ENCODE measurements around the gene DRAXIN. TPM values are rescaled to one million over a fixed set of nuclear protein-coding genes. Genes with fewer than 3 reads are reported as not detected.
A peak's percentile ranks its signal among the peaks of the same experiment; 100 is the strongest.

DRAXIN gene
- total RNA-seq, 1 donor from 2014 or later: not detected

DNA sequence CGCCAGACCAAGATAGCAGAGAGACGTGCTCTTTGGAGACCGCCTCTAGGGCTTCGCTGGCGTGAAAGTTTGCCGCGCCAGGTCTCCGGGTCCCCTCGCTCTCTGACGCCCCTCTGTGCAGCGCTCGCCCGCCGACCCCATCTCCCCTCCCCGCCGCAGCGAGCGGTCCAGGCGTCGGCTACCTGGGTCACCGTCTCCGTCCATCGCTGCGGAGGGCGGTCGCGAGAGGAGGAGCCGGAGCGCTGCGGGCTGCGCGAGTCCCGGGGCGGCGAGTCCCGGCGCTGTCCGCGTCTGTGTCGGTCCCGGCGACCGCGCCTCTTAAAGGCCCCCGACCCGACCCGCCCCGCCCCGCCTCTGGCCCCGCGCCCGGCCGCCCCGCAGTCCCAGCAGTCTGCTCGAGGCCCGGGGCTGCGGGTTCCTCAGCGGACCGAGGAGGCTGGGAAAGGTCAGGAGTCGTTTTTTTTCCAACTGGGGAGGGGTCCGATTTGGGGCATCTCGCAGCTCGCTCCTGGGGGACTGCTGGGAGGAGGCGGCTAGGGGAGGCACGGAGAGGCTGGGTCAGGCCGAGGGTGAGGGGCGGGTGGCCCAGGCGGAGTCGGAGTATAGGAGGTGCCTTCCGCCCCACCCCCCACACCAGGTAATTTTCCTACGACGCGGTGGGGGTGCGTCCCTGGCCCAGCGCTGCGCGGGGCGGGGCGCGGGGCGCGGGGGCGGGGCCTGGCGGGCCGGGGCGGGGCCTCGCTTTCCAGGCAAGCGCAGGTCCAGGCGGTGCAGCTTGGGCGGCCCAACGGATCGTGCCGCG is 37.2 kb upstream of the DRAXIN start, which contains the start of the genes FBXO2 and FBXO44:
Gene FBXO2, minus strand, starts transcription at position 293 of the 802 bp plus-strand sequence. Its CDS starts 89 bp downstream, at position 204.
Gene FBXO44, plus strand, starts transcription at position 741 of the 802 bp plus-strand sequence. CDS start 959 bp downstream, outside the sequence.
- intact Hi-C loops (cut with DNase I): loop anchor here (5.0 kb wide), 1 partner anchor 68 kb away; no protein-coding TSS in a partner anchor
- DNase-seq (ENCODE audit: low spot score) (peak; percentile 80), ATAC-seq (peak; percentile 53)

DNA sequence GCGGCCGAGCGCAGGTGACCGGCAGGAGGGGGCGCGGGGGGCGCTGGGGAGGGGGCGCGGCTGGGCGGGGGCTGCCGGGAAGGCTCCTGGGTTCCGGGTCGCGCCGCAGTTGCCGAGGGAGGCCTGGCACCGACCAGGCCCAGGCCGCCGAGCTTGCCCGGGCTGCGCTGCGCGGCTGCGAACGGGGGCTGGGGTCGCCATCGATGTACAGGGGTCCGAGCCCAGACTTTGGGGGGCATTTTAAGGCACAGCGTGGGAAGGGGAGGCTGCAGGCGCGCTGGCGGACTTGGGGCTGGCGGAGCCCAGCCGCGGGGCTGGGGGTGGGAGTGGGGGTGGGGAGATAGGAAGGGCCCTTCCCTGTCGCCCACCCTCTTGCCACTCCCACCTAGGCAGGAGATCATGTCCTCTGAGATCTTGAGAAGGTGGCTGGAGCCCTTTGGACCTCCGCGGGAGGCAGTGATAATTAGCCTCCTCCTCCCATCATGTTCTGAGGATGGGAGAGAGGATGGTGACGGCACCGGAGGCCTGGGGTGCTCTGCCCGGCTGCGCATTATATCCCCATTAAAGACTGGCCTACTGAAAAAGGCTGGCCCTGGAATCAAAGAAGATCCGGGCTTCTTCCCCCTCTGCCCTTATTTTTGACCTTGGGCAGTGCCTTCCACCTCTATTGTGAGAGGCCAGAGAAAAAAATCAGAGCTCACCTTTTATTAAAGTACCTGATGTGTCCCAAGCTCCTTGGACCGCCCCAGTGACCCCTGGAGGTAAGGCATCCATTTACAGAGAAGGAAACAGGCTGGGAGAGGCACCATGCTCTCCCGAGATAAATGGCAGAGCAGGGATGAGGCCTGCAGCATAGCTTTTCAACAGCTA is 36.3 kb upstream of the DRAXIN start:
- DNase-seq (ENCODE audit: low spot score) (no peak), ATAC-seq (no peak)
- intact Hi-C loops (cut with DNase I): loop anchor here (5.0 kb wide), 1 partner anchor 67 kb away; no protein-coding TSS in a partner anchor

DNA sequence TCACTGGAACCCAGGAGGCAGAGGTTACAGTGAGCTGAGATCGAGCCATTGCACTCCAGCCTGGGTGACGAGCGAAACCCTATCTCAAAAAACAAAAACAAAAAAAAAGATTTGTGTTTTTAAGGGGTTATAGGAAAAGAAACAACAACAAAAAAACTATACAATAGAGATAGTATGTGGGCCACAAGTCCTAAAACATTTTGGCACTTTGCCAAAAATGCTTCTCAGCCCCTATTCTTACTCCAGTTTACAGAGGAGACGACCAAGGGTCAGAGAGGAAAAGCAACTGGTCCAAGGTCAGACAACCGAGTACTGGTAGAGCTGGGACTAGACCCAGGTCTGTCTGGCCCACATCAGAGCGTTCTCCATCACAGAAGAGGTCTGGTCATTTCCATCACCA is 33.9 kb upstream of the DRAXIN start:
- ATAC-seq (no peak), DNase-seq (ENCODE audit: low spot score) (no peak)
- intact Hi-C loops (cut with DNase I): no loop called here

DNA sequence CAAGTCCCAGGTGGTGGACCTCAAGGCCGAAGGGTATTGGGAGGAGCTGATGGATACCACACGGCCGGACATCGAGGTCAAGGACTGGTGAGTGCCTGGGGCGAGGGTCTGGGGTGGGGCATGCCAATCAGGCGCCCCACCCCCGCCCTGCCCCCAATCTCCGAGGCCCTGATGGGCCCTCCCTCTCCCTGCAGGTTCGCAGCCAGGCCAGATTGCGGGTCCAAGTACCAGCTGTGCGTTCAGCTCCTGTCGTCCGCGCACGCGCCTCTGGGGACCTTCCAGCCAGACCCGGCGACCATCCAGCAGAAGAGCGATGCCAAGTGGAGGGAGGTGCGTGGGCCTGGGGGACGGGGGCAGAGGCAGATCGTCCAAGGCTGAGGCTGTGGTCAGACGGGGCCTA is 33.0 kb upstream of the DRAXIN start:
- intact Hi-C loops (cut with DNase I): no loop called here
- no peak for ATAC-seq

DNA sequence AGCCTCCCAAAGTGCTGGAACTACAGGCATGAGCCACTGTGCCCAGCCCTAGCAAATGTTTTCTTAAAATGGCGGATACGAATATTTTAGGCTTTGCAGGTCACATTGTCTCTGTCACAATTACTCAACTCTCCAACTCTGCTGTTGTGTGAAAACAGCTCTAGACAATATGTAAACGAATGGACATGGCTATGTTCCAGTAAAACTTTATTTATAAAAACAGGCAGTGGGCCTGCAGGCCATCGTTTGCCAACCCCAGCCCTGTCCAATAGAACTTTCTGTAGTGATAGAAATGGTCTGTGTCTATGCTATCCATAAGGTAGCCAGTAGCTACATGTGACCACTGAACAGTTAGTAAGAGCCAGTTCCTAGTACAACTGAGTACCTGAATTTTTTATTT is 31.8 kb upstream of the DRAXIN start:
- ATAC-seq (no peak), DNase-seq (ENCODE audit: low spot score) (no peak)
- intact Hi-C loops (cut with DNase I): no loop called here

More for the DNA sequence above, 33.0 kb upstream of the DRAXIN start:
- DNase-seq (ENCODE audit: low spot score): no peak

DNA sequence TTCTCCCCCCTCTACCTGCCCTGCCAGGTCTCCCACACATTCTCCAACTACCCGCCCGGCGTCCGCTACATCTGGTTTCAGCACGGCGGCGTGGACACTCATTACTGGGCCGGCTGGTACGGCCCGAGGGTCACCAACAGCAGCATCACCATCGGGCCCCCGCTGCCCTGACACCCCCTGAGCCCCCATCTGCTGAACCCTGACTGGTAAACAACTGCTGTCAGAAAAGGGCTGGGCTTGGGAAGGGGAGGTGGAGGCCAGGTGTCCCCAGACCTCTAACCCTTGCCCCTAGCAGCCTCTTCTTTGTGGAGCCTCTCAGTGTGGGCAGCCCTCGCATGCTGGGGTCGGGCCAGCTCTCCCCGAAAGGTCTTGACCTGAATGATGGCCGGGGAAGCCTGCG is 30.4 kb upstream of the DRAXIN start:
- intact Hi-C loops (cut with DNase I): no loop called here
- ATAC-seq (no peak), DNase-seq (ENCODE audit: low spot score) (no peak)

DNA sequence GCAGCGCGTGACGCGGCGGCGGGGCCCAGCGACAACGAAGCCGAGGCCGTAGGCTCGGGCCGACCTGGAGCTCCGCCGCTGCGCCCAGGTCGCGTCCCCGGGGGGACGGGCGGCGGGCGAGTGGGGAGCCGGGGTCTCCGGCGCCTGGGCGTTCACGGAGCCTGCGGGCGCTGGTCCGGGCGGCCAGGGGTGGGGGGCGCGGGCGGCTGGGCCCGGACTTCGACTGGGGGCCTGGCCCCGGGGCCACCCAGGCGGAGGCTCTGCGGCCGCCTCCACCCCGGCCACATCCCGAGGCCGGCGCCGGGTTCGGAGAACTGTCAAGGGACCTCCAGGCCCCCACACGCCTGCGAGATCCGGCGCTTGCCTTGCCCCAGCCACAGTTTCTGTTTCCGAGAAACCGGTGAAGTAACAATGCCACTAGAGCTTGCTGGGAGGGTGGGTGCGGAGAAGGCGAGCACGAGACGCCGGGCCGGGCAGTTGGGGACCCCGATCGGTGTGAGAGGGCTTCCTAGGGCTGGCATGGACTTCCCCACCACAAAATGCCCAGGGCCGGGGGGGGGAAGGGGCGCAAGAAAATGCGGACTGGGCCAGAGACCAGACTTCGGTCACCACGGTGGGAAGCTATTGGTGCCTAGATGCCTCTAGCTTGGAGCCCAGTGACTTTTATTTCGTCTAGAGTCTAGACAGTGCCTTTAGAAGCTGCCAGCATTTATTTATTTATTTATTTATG is 27.0 kb upstream of the DRAXIN start:
- intact Hi-C loops (cut with DNase I): no loop called here
- ATAC-seq (peak; percentile 59), DNase-seq (ENCODE audit: low spot score) (no peak)

DNA sequence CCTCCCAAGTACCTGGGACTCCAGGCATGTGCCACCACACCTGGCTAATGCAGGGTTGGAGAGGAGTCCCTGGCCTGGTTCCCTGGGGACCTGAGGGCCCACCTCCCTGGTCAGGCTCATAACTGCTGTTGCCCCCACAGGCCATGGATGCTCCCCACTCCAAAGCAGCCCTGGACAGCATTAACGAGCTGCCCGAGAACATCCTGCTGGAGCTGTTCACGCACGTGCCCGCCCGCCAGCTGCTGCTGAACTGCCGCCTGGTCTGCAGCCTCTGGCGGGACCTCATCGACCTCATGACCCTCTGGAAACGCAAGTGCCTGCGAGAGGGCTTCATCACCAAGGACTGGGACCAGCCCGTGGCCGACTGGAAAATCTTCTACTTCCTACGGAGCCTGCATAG is 23.0 kb upstream of the DRAXIN start:
- intact Hi-C loops (cut with DNase I): no loop called here
- no peak for DNase-seq (ENCODE audit: low spot score)
- no peak for ATAC-seq

DNA sequence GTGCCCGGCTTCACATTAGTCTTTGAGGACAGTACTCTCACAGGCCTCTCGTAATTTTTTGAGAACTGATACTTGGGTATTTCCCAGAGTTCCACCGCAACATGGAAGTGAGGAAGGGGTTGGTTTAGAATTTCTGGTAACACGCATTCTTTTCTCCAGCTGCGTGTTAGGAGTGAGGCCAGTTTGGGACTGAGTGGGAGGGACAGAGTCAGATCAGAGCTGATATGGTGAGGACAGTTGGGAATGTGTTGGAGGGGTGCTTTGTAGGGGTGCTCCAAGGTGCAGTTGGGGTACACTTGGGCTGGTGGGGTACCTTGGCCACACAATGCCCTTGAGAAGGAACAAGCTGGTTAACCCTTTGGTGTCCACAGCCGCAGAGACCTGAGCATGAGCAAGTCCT is 20.8 kb upstream of the DRAXIN start:
- no peak for DNase-seq (ENCODE audit: low spot score)
- intact Hi-C loops (cut with DNase I): no loop called here
- no peak for ATAC-seq

DNA sequence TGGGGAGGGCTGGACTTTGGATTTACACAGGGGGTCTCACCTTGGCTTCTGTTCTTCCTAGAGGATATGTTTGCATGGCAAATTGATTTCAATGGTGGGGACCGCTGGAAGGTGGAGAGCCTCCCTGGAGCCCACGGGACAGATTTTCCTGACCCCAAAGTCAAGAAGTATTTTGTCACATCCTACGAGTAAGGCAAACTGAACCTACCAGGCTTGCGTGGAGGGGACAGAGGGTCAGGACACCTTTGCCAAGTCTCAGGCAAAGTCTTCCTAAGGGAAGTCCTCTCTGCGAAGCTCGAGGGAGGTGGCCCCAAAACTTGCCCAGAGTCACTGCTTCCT is 20.3 kb upstream of the DRAXIN start:
- ATAC-seq (no peak), DNase-seq (ENCODE audit: low spot score) (no peak)
- intact Hi-C loops (cut with DNase I): no loop called here

DNA sequence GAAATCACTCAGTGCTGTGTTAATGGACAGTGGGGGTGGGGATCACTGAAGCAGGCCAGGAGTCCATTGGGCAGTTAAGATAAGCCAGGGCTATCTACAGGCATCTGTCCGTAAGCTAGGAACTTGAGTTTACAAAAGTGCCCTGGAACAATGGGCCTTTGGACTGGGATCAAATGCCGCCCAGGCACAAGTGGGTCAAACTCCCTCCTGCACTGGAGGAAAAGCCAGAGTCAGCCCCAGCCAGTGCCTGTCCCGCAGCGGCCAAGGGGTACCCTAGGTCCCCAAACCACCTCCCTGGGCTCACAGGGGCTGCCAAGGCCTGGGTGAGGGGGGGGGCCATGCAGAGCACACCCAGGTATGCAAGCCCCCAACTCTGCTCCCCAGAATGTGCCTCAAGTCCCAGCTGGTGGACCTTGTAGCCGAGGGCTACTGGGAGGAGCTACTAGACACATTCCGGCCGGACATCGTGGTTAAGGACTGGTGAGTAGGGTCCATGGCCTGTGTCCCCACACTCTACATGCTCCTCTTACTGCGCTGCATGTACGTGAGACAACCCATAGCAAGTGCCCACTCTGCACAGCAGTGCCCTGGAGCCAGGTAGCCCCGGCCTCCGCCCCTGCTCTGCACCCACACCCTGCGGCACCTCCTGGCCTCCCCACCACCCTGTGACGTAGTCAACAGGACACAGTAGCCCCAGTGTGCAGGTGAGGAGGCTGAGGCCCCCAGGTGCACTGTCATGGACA is 19.8 kb upstream of the DRAXIN start:
- intact Hi-C loops (cut with DNase I): no loop called here
- DNase-seq (ENCODE audit: low spot score) (no peak), ATAC-seq (no peak)

DNA sequence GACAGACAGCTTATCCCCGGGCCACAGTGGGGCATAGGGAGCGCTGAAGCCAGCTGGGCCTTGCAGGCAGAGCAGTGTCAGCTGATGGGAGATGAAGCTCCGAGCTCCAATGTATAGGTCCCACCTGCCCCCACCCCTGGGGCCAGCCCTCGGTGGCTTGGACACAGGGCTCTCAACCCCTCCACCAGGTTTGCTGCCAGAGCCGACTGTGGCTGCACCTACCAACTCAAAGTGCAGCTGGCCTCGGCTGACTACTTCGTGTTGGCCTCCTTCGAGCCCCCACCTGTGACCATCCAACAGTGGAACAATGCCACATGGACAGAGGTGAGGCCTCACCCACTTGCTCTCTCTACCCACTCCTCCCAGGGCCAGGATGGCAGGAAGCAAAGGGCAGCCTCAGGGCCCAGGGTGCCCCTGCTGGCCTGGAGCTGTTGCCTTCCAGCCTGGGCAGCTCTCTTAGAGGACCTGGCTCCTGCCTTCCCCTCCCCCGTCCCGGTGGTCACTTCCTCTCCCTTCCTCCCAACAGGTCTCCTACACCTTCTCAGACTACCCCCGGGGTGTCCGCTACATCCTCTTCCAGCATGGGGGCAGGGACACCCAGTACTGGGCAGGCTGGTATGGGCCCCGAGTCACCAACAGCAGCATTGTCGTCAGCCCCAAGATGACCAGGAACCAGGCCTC is 18.3 kb upstream of the DRAXIN start:
- intact Hi-C loops (cut with DNase I): no loop called here
- no peak for ATAC-seq
- no peak for DNase-seq (ENCODE audit: low spot score)

DNA sequence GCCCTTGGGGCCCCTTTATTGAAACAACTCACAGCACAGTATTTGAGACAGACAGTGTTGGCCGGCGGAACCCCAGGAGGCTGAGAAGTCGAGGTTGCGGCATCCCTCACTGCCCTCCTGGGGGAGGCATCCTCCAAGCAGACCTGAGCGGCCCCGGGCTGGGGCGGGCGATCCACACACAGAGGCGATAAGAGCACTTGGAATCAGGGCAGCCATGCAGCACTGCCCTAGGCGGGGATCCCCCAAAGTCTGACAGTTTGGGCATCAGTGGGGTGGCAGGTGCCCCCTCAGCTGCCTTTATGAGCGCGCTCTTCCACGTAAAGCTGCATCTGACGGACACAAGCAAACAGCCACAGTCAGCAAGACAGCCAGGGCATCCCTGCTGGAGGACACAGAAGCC is 17.0 kb upstream of the DRAXIN start:
- DNase-seq (ENCODE audit: low spot score) (no peak), ATAC-seq (no peak)
- intact Hi-C loops (cut with DNase I): no loop called here

DNA sequence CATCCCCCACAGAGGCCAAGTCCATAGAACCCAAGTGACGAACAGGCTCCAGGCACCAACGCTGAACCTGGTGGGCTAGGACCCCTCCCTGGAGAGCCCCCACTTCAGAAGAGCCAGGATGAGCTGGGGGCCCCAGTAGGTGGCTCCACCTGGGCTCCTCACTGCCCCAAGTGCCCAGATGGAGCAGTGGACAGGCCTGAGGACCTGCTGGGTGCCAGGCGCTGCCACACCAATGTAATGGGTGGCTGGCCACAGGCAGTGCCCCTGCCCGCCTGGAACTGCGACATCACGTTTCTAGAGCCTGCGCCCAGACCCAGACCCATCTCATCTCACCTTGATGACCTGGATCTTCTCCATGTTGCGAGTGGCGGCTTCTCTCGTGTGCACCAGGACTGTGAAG is 16.2 kb upstream of the DRAXIN start:
- intact Hi-C loops (cut with DNase I): no loop called here
- no peak for ATAC-seq

DNA sequence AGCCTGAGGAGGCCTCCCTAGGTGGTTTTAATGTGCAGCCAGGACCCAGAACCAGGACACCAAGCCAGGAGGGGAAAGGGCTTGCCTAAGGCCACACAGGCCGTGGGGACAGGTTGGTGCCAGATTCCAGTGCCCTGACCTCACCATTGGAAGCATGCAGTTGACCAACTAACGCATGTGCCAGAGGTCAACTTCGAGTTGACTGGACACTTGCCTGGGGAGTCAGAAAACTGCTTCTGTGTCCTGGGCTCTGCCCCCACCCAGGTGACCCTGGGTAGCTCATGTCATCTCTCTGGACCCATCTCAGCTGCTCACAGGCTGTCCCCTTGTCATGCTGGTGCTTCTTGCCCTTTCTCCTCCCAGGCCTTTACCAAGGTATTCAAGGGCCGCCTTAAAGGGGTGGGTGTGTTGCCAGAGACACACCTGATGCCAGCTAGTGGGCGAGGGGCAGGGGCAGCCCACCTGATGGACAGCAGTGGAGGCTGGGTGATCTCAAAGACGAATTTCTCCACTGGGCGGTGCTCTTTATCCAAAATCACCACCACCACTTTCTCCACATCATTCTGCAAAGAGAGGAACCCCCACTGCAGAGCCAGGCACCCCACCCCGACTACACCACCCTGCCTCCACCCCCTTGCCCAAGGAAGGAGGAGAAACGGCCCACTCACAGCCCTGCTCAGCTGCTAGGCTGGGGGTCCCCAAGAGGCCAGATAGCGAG is 15.0 kb upstream of the DRAXIN start:
- ATAC-seq: no peak
- no peak for DNase-seq (ENCODE audit: low spot score)
- intact Hi-C loops (cut with DNase I): no loop called here

More for the DNA sequence above, 16.2 kb upstream of the DRAXIN start:
- DNase-seq (ENCODE audit: low spot score): no peak

DNA sequence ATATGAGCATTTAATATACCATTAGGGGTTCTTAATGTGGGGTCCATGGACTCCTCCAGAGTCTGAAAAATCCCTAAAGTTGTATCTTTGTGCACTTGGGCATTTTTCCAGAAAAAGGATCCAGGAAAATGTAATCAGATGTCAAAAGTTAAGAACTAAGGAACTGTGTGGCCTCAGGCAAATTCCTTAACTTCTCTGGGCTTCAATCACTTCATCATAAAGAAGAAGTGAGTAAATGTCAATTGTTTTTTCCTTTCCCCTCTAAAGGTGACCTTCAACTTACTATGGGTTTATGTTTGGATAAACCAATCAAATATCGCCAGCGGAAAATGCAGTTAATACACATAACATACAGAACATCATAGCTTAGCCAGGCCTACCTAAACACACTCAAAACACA is 13.1 kb upstream of the DRAXIN start:
- DNase-seq (ENCODE audit: low spot score) (no peak), ATAC-seq (no peak)
- intact Hi-C loops (cut with DNase I): no loop called here

DNA sequence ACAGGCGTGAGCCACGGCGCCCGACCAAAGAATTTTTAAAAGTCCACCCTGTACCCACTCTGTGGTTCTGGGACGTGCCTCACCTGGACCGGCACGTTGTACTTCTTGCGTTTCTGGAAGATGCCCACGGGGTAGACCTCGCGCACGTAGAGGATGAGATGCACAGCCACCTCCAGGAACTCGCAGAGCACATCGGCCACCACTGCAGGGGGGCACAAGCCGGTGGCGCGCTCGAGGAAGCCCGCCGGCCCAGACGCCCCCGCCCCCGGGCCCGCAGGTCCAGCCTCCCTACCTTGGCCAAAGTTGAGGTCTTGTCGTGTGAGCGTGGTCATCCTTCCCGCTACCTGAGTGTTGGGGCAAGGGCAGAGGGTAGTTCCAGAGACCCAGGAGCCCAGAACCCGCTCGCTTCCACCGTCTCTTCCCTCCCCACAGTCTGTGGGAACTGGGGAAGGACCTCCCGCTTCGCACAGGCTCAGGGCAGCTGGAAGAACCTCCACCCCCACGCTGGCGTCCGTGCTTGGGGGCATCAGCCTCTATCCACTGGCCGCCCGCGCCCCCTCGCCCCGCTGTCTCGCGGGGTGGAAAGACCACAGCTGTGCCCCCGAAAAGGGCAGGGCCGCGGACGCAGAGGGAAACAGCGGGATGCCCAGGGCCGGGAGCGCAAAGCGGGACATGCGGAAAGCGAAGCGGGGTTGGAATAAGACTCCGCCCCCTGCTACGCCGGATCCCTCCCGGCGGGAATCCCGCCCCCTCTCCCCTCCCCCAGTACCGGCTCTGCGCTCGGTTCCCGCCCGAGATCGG is 11.0 kb upstream of the DRAXIN start:
- no peak for DNase-seq (ENCODE audit: low spot score)
- intact Hi-C loops (cut with DNase I): no loop called here
- ATAC-seq: peak; percentile 33

Data from sciatic nerve (tissue), 2 donors.